ENCODE results near the gene FAHD1. TPM values are rescaled to one million over a fixed set of nuclear protein-coding genes. Genes with fewer than 3 reads are reported as not detected.

The FAHD1 gene
- total and polyA plus RNA-seq, 2 experiments from 2014 or later: 39.7 to 40.9 TPM

DNA sequence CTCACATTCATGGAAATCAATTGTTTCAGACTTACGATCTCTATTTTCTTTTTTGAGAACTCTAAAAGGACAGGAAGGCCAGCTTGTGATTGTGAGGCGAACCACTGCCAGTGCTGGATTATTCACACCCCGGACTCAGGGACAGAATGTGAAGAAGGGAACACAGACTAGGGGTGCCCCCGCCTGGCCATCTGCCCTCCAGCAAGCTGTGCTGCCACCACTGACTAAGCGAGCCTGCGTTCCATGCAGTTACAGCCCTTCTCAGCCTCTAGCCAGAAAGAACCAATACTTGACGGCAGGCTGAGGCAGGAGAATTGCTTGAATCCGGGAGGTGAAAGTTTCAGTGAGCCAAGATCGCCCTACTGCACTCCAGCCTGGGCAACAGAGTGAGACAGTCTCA, 3.2 kb upstream of the FAHD1 start:
- H3F3A ChIP-seq (ENCODE audit: insufficient read depth): peaks cover 4% of the 10 kb centered on the region; the same call in 1 of the 2 replicates
- H3K36me3 ChIP-seq (ENCODE audit: low read depth): no peaks in the 10 kb centered on the region
- H3K9ac ChIP-seq: no peak overlapping the region
- no peaks in the 10 kb centered on the region for H3K27me3 ChIP-seq (replicated peaks; ENCODE audit: insufficient read depth)
- H3K9me2 ChIP-seq (ENCODE audit: insufficient read depth): no peaks in the 10 kb centered on the region
- no peaks in the 10 kb centered on the region for H3K9me3 ChIP-seq (ENCODE audit: low read depth)
- no peak overlapping the region for H2AFZ ChIP-seq
- in situ Hi-C loops (cut with MboI): no loop called here
- WGBS, 2 experiments (ENCODE audit: low coverage in 1 of 2, low lambda C conversion rate in 2 of 2, missing lambda C conversion rate in 2 of 2): 84 to 90% methylated on average over 9 of the region's 9 CpGs
- DNase-seq: no peak
- H3K79me2 ChIP-seq (ENCODE audit: insufficient read depth): peaks cover 40% of the 10 kb centered on the region
- no peaks in the 10 kb centered on the region for H4K20me1 ChIP-seq (ENCODE audit: insufficient read depth)
- H3K4me3 ChIP-seq: no peak overlapping the region
- no peak overlapping the region for H3K4me2 ChIP-seq (ENCODE audit: unreplicated experiment)
- no peak overlapping the region for H3K27ac ChIP-seq
- H3K4me1 ChIP-seq (ENCODE audit: insufficient read depth): peaks cover 8% of the 10 kb centered on the region
- TF ChIP-seq EZH2 (IDR thresholded peaks at IDR 0.05; ENCODE audit: insufficient read depth, poor library complexity, severe bottlenecking) (no peak), EZH2phosphoT487 (IDR thresholded peaks at IDR 0.05; ENCODE audit: insufficient read depth, low read depth) (no peak)

DNA sequence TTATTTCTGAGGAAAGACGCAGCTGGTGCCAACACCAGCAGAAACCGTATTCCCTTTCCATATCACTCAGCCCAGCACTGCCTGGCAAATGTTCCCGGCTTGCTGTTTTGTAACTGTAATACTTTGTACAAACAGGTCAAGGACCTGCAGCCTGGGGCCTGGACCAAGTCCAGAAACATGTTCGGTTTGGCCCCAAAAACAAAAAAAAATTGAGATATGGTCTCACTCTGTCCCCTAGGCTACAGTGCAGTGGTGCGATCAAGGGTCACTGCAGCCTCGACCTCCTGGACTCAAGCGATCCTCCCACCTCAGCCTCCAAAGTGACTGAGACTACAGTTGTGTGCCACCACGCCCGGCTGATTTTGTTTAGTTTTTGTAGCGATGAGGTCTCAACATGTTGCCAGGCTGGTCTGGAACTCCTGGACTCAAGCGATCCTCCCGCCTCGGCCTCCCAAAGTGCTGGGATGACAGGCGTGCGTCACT, 1.6 kb upstream of the FAHD1 start:
- Histone ChIP-seq H3K9me3 (ENCODE audit: low read depth) (no peaks in the 10 kb centered on the region), H3K36me3 (ENCODE audit: low read depth) (0 out of 2 replicates have a peak, but pooled peaks cover 7% of the 10 kb centered on the region), H2AFZ (peak overlapping the region; percentile 83), H3K4me3 (peak overlapping the region; percentile 97), H3K4me2 (ENCODE audit: unreplicated experiment) (peak overlapping the region; percentile 96), H3K27ac (peak overlapping the region; percentile 36; the same call in 1 of the 2 replicates), H3K9me2 (ENCODE audit: insufficient read depth) (no peaks in the 10 kb centered on the region), H3K9ac (peak overlapping the region; percentile 71), H3K27me3 (replicated peaks; ENCODE audit: insufficient read depth) (no peaks in the 10 kb centered on the region), H4K20me1 (ENCODE audit: insufficient read depth) (no peaks in the 10 kb centered on the region), H3K79me2 (ENCODE audit: insufficient read depth) (peaks cover 56% of the 10 kb centered on the region), H3F3A (ENCODE audit: insufficient read depth) (peaks cover 4% of the 10 kb centered on the region; the same call in 1 of the 2 replicates), H3K4me1 (ENCODE audit: insufficient read depth) (peaks cover 17% of the 10 kb centered on the region)
- 48 to 52% methylated on average over 15 of the region's 15 CpGs for WGBS, 2 experiments (ENCODE audit: low coverage in 1 of 2, low lambda C conversion rate in 2 of 2, missing lambda C conversion rate in 2 of 2)
- in situ Hi-C loops (cut with MboI): no loop called here
- TF ChIP-seq EZH2 (IDR thresholded peaks at IDR 0.05; ENCODE audit: insufficient read depth, poor library complexity, severe bottlenecking) (no peak), EZH2phosphoT487 (IDR thresholded peaks at IDR 0.05; ENCODE audit: insufficient read depth, low read depth) (no peak)
- no peak for DNase-seq

DNA sequence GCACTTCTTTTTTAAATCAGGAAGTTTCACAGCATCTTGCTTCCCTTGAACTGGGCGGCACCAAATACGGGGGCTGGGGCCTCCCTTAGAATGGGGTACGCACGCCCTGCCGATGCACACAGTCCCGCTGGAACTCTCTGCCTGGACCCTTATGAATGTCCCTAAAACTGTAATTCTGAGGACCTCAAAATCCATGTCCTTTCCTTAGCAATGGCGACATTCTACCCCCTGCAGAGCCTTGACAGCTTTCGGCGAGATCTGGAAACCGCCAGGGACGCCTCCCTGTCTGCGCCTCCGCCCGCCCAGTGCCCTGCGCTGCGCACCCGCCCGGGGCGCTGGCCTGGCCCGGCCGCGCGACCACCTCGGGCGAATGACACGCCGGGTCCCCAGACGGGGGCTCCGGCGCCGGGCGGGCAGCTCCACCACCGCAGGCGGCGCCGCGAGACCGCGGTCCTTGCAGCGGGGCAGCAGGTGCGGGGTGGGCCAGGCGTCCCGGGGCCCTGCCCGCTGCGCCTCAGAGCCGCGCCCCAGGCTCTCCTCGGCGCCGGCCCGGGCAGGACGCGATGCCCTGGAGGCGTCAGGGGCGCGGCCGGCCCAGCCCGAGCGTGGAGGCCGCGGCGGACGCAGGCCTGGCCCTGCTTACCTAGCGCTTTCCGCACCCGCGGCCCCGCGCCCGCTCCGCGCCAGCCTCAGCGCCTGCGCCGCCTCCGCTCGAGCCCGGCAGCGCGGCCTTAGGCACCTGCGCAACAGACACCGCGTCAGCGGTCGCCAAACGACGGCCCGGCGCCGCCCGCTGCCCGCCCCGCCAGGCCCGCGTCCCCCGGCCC, 929 bp upstream of the FAHD1 start:
- Histone ChIP-seq H3F3A (ENCODE audit: insufficient read depth) (peaks cover 5% of the 10 kb centered on the region; the same call in 1 of the 2 replicates), H3K27ac (peak overlapping the region; percentile 36), H3K27me3 (replicated peaks; ENCODE audit: insufficient read depth) (no peaks in the 10 kb centered on the region), H3K9me3 (ENCODE audit: low read depth) (no peaks in the 10 kb centered on the region), H4K20me1 (ENCODE audit: insufficient read depth) (no peaks in the 10 kb centered on the region), H2AFZ (peak overlapping the region; percentile 83), H3K4me3 (peak overlapping the region; percentile 97), H3K9me2 (ENCODE audit: insufficient read depth) (no peaks in the 10 kb centered on the region), H3K4me1 (ENCODE audit: insufficient read depth) (peaks cover 17% of the 10 kb centered on the region), H3K9ac (peak overlapping the region; percentile 71), H3K4me2 (ENCODE audit: unreplicated experiment) (peak overlapping the region; percentile 96), H3K79me2 (ENCODE audit: insufficient read depth) (peaks cover 57% of the 10 kb centered on the region), H3K36me3 (ENCODE audit: low read depth) (0 out of 2 replicates have a peak, but pooled peaks cover 7% of the 10 kb centered on the region)
- WGBS, 2 experiments (ENCODE audit: low coverage in 1 of 2, low lambda C conversion rate in 2 of 2, missing lambda C conversion rate in 2 of 2): 3% methylated on average over 64 to 68 of the region's 96 CpGs
- in situ Hi-C loops (cut with MboI): no loop called here
- DNase-seq: peak; percentile 82
- TF ChIP-seq EZH2phosphoT487 (IDR thresholded peaks at IDR 0.05; ENCODE audit: insufficient read depth, low read depth): no peak
- TF ChIP-seq EZH2 (IDR thresholded peaks at IDR 0.05; ENCODE audit: insufficient read depth, poor library complexity, severe bottlenecking): no peak

DNA sequence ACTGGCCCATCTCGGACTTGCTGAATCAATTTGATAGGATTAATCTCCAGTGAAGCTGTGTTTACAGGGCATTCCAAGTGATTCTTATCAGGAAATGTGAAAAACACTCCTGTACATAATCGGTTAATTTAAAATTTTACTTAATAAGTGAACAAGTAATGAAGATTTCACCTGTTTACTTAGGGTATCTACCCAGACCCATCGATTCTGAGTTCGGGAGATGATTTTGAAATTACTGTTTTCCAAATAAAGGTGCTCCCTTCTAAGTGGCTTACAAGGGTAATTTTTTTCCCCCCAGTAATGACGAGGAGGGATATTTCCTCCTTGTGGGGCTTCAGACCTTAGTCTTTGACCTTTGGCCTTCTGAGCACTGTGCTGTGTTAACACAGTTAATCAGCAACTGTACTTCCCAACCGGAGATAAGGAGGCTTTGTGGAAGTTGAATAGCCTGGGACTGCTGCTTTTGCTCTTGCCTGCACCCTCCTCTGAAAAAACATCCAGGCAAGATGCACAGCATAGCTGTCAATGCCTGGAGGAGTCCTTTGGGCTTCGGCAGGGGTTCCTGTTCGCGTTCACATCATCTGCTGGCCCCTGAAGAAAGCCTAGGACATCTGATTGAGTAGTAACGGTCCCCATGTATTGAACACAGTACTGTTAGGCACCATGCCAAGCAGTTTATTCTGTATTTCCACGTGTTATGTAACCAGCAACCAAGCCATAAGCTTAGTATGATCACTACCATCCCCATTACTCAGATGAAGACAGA, 1.8 kb downstream of the FAHD1 start:
- Histone ChIP-seq H3K27ac (no peak overlapping the region), H3K36me3 (ENCODE audit: low read depth) (0 out of 2 replicates have a peak, but pooled peaks cover 7% of the 10 kb centered on the region), H3K9ac (peak overlapping the region; percentile 86), H3K4me1 (ENCODE audit: insufficient read depth) (peaks cover 17% of the 10 kb centered on the region), H3K27me3 (replicated peaks; ENCODE audit: insufficient read depth) (no peaks in the 10 kb centered on the region), H4K20me1 (ENCODE audit: insufficient read depth) (no peaks in the 10 kb centered on the region), H3F3A (ENCODE audit: insufficient read depth) (peaks cover 8% of the 10 kb centered on the region; the same call in 1 of the 2 replicates), H3K4me3 (peak overlapping the region; percentile 97), H3K4me2 (ENCODE audit: unreplicated experiment) (peak overlapping the region; percentile 100), H2AFZ (no peak overlapping the region), H3K9me3 (ENCODE audit: low read depth) (no peaks in the 10 kb centered on the region), H3K79me2 (ENCODE audit: insufficient read depth) (peaks cover 51% of the 10 kb centered on the region), H3K9me2 (ENCODE audit: insufficient read depth) (no peaks in the 10 kb centered on the region)
- DNase-seq: no peak
- TF ChIP-seq EZH2 (IDR thresholded peaks at IDR 0.05; ENCODE audit: insufficient read depth, poor library complexity, severe bottlenecking) (no peak), EZH2phosphoT487 (IDR thresholded peaks at IDR 0.05; ENCODE audit: insufficient read depth, low read depth) (no peak)
- in situ Hi-C loops (cut with MboI): no loop called here
- WGBS, 2 experiments (ENCODE audit: low coverage in 1 of 2, low lambda C conversion rate in 2 of 2, missing lambda C conversion rate in 2 of 2): 76 to 82% methylated on average over 11 of the region's 11 CpGs

All from GM23248 (cell line).